HG02870 (cell line): ENCODE results near the gene XPNPEP2.
"Not testable (repeated sequence)": the region's sequence is repeated elsewhere in the genome, so short reads cannot be mapped to it uniquely, and the experiment has no call there.

ENCODE experiments used
- ATAC-seq: cut with Tn5 transposase; IDR thresholded peaks from one replicate; pipeline ENCODE4 v1.9.1; 2021; ENCODE audit warnings: mild to moderate bottlenecking, moderate library complexity; ENCODE audit not compliant: unreplicated experiment

The XPNPEP2 gene

DNA sequence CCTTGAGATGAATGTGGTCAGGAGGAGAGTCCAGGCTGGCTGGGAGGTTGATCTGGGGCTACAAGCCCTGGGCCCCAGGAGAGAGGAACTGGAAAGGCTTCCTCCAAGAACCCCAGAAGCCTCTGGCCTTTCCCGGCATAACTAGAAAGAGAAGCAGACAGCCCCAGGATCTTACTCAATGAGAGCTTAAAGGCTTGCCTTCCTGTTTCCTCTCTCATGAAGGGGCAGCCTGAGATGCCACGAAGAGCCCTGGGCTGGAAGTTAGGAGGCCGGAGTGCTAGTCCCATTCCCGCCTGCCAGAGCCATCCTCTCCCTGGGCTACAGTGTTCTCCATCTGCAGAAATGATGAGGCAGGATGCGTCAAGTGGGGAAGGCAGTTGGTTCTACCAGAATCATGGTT is 20.1 kb upstream of the XPNPEP2 start:
- ATAC-seq: no peak

GRCh38 chrX:129719268-129719667 is 19.5 kb upstream of the XPNPEP2 start:
- no peak for ATAC-seq

GRCh38 chrX:129719931-129720530 is 18.7 kb upstream of the XPNPEP2 start:
- no peak for ATAC-seq

GRCh38 chrX:129720741-129721140 is 18.0 kb upstream of the XPNPEP2 start:
- no peak for ATAC-seq

GRCh38 chrX:129721414-129721813 is 17.4 kb upstream of the XPNPEP2 start:
- no peak for ATAC-seq

GRCh38 chrX:129721870-129722269 is 16.9 kb upstream of the XPNPEP2 start:
- no peak for ATAC-seq

DNA sequence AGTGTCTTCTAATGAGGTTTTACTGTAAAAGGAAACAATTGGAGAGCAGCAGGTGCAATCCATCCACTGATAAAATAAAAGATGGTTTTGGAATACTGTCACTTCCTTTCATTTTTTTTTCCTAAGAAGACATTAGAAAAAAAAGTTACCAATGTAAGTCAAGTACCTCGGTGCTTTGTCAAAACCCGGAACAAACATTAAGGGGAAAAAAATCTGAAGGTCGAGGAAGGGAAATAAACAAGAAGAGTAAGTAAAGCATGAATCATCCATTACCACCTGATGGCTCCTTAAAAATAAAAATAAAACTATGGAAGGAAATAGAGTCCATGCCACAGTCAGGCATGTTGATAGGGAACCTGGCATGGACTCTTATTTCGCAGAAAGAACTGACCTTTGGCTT is 15.3 kb upstream of the XPNPEP2 start:
- no peak for ATAC-seq

DNA sequence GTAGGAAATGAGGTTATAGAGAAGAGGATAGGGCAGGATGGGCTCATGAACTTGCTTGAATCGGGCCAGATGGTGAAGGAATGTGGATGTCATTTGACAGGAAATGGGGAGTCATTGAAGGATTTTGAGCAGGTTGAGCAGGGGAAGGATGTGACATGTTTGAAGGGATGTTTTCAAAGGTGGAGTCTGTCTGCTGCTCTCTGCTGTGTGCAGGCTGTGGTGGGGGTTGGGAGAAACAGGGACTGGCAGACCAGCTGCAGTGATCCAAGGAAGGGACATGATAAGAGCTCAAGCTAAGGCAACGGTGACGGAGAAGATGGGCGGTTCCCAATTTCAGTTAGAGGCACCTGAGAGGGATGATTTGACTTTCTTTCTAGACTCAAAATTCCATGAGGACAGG is 14.0 kb upstream of the XPNPEP2 start:
- ATAC-seq: no peak

DNA sequence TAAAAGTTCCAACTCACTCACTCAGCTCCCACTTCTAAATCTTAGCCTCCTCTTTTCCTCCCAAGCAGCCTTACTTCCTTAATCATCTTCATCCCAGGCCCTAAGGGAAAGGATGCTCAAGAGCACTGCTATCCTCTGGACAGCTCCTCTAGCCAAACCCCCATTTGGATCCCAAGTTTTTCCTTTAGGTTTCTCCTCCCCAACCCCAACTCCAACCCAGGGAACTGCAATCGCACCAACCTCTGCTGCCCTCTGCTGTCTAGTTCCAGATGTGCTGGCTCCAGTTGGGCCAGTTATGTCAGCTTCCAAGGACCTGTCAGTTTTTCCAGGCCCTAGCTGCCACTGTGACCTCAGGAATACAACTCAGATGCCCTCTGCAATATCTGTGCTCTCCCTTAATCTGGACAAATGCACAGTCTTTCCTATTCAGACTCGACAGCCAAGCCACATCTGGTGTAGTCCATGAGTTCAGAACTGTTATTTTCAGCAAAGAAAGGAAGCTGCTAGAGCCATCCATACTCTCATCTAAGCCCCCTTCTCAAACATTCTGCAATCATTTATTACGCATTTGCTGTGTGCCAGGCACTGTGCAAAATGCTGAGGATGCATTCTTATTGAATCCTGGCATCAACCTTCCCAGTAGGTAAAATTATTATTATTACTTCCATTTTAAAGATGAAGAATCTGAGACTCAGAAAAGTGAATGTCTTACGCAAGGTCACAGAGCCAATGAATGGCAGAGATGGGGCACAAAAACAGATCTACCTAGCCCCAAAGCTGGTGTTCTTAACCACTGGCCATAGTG is 12.3 kb upstream of the XPNPEP2 start:
- ATAC-seq: no peak

GRCh38 chrX:129728061-129728460 is 10.7 kb upstream of the XPNPEP2 start:
- no peak for ATAC-seq

GRCh38 chrX:129731228-129731627 is 7.6 kb upstream of the XPNPEP2 start:
- ATAC-seq: no peak

GRCh38 chrX:129732857-129733256 is 5.9 kb upstream of the XPNPEP2 start:
- peak; percentile 51 for ATAC-seq

DNA sequence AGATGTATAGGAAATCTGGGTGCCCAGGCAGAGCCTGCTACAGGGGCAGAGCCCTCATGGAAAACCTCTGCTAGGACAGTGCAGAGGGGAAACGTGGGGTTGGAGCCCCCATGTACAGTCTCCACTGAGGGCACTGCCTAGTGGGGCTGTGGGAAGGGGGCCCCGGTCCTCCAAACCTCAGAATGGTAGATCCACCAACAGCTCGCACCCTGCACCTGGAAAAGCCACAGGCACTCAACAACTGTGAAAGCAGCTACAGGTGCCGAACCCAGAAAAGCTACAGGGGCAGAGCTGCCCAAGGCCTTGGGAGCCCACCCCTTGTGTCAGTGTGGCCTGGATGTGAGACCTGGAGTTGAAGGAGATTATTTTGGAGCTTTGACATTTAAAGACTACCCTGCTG is 5.4 kb upstream of the XPNPEP2 start:
- ATAC-seq: no peak

GRCh38 chrX:129736491-129736890 is 2.3 kb upstream of the XPNPEP2 start:
- no peak for ATAC-seq

DNA sequence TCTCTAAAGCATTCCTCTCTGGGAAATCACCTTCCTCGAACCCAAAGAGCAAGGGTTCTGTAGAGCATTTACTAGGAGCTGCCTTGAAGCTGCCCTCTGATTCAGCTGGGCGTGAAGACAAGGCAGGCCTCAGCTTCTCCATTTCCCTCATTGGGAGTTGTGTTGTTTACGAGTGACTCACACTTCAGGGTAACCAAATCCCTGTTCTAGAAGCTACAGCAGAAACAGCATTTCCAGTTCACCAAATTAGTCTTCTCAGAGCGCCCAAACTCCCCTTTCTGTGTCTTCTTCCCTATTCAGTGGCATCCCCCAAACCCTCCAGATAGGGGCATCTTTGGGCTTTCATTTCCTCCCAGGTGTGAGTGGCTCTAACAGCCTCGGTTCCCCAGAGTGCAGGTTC is 863 bp upstream of the XPNPEP2 start:
- ATAC-seq: no peak

DNA sequence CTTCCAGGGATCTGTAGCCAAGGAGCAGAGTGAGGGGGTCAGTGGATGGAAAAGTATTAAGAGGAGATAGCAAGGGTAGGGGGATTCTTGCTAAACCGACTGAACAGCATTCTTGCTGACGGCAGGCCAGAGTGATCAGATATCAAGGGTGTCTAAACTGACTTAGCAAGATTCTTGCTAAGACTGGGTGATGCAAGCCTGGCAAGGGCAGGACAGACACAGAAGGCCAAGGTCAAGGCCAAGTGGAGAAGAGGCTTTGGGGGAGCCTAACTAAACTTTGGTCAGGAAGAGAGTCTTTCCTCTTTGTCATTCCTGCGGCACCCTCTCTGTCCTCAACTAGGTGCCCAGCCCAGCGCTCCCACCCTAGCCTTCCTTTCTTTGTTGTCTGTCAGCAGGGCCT is 799 bp downstream of the XPNPEP2 start:
- no peak for ATAC-seq

DNA sequence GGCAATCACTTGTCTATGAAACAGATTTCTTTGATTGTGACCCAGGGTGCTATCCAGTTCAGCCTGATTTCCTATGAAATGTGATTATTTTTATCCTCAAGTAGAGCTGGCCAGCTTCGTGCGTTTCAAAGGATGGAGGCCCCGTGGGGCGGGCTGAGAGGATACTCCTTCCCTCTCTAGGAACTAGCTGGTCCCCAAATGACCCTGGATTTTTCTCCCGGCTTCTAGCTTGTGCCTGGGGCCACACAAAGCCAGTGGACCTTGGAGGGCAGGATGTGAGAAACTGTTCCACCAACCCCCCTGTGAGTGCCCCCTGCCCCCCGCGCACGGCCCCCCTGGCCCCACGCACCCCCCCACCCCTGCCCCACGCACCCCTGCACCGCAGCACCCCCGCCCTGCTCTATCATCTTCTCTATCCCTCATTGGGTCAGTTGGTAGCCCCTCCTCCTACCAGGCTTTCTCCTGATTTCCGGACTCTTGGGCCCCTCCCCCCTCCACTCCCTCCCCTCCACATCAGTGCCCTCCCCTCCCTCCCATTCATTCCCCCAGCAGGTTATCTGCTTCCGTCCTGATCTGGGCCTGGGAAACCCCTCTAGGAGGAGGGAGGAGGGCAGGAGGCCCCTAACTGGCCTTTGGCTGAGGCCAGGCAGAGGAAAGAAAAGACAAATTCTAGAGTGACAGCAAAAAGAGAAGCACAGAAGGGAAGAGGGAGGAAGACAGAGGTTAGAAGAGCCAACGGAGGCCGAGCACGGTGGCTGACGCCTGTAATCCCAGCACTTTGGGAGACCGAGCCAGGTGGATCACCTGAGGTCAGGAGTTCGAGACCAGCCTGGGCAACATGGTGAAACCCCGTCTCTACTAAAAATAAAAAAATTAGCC is 3.3 kb downstream of the XPNPEP2 start:
- ATAC-seq: no peak

GRCh38 chrX:129742759-129743152 is 4.0 kb downstream of the XPNPEP2 start:
- ATAC-seq: not testable (repeated sequence)

DNA sequence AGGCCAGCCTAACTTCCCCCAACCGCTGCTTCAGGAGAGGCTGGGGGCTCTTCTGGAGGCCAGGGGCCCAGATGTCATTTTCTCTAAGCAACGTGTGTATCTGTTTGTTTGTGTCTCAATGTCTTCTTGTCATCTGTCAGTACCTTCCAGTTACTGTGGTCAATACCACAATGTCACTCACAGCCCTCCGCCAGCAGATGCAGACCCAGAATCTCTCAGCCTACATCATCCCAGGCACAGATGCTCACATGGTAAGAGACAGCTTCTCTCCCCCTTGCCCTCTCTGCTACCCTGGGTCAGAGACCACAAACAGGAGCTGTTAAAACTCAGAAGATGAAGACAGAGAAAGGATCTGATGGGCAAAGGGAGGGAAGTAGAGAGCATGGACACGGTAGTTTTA is 5.0 kb downstream of the XPNPEP2 start:
- ATAC-seq: no peak

DNA sequence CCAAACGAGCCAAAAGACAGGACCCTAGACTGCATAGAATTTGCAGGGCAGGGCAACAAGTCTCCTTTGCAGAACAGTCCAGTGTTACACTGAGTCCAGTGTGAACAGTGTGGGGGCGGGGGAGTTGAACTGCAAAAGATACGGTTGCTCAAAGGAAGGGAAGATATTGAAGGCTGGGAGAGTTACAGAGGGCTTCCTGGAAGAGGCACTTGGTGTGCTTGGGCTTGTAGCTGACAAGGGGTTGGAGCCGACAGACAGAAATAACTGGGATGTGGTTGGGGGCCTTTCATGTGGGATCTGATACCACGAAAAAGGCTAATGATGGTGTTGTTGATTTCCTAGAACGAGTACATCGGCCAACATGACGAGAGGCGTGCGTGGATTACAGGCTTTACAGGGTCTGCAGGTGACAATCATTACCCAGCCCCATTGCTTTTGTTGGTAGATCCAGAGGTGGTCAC is 6.1 kb downstream of the XPNPEP2 start:
- no peak for ATAC-seq
